Measurements from ENCODE around the gene SMAD6.

DNA sequence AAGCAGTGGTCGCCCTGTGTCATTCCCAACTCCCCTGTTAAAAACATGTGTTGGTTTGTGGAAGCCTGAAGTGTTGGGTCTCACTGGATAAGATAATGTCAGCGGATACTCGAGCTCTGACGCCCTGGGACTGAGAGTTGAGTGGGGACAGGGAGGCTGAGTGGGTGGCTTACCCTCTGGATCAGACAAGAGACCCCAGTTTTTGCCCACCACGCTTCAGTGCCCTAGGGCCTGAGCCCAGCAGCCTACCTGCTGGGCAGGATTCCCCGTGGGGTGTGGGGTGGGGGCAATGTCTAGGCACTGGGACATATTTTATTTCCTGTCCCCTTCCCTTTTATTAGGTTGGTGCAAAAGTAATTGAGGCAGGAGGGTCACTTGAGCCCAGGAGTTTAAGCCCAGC lies 75.0 kb downstream of the SMAD6 start:
- TF ChIP-seq GATA3 (IDR thresholded peaks at IDR 0.05; ENCODE audit: low read depth, low read length) (no peak), GATA2 (IDR thresholded peaks at IDR 0.05; ENCODE audit: low read depth, low read length) (no peak)
